Body of pancreas (tissue), 4 donors: ENCODE data around the gene USP54. TPM values are rescaled to one million over a fixed set of nuclear protein-coding genes. Genes with fewer than 3 reads are reported as not detected.
"Not testable (repeated sequence)": the region's sequence is repeated elsewhere in the genome, so short reads cannot be mapped to it uniquely, and the experiment has no call there.

ENCODE experiments used
- ATAC-seq: fragments of 150-250 bp; one replicate; pipeline ENCODE4 v1.9.1; 2016
- DNase-seq, 4 donors: peaks; one replicate each; pipeline ENCODE4 v3.0.0-alpha.2; 2019
- H3K27ac ChIP-seq, 4 donors: fragments of 200-600 bp; sonication (generic); 1 replicate in 3 of 4; 2 replicates in 1 of 4; pipeline versions ENCODE4 v1.5.1 to v1.6.1; 2016 to 2019; ENCODE audit warnings: mild to moderate bottlenecking in 1 of 4, mixed read lengths in 1 of 4, moderate library complexity in 1 of 4
- H3K27me3 ChIP-seq, 2 donors: fragments of 200-600 bp; sonication (generic); one replicate each; pipeline ENCODE4 v1.6.0; 2016; ENCODE audit warnings: mild to moderate bottlenecking in 1 of 2
- H3K36me3 ChIP-seq, 2 donors: fragments of 200-600 bp; sonication (generic); replicated peaks in 1 of 2; 2 replicates each; pipeline ENCODE4 v1.5.1; 2016; ENCODE audit warnings: low read depth in 2 of 2; ENCODE audit not compliant: insufficient read depth in 1 of 2
- H3K4me1 ChIP-seq: fragments of 200-600 bp; sonication (generic); one replicate; pipeline ENCODE4 v1.6.0; 2016
- H3K4me3 ChIP-seq, 2 donors: fragments of 200-600 bp; sonication (generic); 1 replicate in 1 of 2; 2 replicates in 1 of 2; pipeline ENCODE4 v1.5.1; 2016 to 2019
- H3K9me3 ChIP-seq, 3 donors: fragments of 200-600 bp; sonication (generic); 1 replicate in 2 of 3; 2 replicates in 1 of 3; pipeline ENCODE4 v1.5.1; 2016
- POLR2A ChIP-seq, 3 donors: fragments of 450-650 bp; IDR thresholded peaks; one replicate each; pipeline ENCODE4 v1.6.1; 2016; ENCODE audit warnings: antibody characterized with exemption in 3 of 3, mild to moderate bottlenecking in 2 of 3
- WGBS, 2 donors: methylation state at CpG; one replicate each; pipeline ENCODE4 v1.1.5; 2017; 5-methylcytosine and 5-hydroxymethylcytosine counted together
- intact Hi-C: fragments of 100-400 bp; cut with DNase I; formaldehyde crosslinking; loops from one replicate; pipeline ENCODE4 v1.15.1; 2023
- total RNA-seq, 2 donors: library from RNA; depleted of rRNA; stranded (reverse); fragments of >200 nt; gene quantifications; one replicate each; pipeline ENCODE4 v1.1.0, GENCODE V29; 2016
- TF ChIP-seq, protein P1 (sequence below), 7 experiments: fragments of 450-650 bp in 4 of 7; fragments of 200-600 bp in 3 of 7; sonication (generic) in 3 of 7; IDR thresholded peaks; one replicate each; pipeline ENCODE4 v1.5.1; 2016 to 2019; ENCODE audit warnings: antibody characterized with exemption in 7 of 7

USP54 gene
- total RNA-seq, 2 donors from 2014 or later, result 20.4 to 25.4 TPM

- H3K9me3 ChIP-seq, result no peaks in the 10 kb centered on the region
- no peak overlapping the region for H3K27ac ChIP-seq
- intact Hi-C loops, result loop anchor here (10.0 kb wide), 1 partner anchor 58 kb away; no protein-coding TSS in a partner anchor
- ATAC-seq (no peak), DNase-seq (no peak)
- 83 to 86% methylated on average over 4 of the region's 4 CpGs for WGBS, 2 donors
- TF ChIP-seq POLR2A (IDR thresholded peaks at IDR 0.05), result no peak
- TF ChIP-seq, protein P1, sequence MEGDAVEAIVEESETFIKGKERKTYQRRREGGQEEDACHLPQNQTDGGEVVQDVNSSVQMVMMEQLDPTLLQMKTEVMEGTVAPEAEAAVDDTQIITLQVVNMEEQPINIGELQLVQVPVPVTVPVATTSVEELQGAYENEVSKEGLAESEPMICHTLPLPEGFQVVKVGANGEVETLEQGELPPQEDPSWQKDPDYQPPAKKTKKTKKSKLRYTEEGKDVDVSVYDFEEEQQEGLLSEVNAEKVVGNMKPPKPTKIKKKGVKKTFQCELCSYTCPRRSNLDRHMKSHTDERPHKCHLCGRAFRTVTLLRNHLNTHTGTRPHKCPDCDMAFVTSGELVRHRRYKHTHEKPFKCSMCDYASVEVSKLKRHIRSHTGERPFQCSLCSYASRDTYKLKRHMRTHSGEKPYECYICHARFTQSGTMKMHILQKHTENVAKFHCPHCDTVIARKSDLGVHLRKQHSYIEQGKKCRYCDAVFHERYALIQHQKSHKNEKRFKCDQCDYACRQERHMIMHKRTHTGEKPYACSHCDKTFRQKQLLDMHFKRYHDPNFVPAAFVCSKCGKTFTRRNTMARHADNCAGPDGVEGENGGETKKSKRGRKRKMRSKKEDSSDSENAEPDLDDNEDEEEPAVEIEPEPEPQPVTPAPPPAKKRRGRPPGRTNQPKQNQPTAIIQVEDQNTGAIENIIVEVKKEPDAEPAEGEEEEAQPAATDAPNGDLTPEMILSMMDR (IDR thresholded peaks at IDR 0.05), result no peak
- H3K36me3 ChIP-seq, result no peaks in the 10 kb centered on the region
- H3K27me3 ChIP-seq, result no peaks in the 10 kb centered on the region
- H3K4me3 ChIP-seq, result no peak overlapping the region
- peaks cover 16% of the 10 kb centered on the region for H3K4me1 ChIP-seq
Measured at GRCh38 chr10:73623056-73623455, 31.9 kb upstream of the USP54 start.

DNA sequence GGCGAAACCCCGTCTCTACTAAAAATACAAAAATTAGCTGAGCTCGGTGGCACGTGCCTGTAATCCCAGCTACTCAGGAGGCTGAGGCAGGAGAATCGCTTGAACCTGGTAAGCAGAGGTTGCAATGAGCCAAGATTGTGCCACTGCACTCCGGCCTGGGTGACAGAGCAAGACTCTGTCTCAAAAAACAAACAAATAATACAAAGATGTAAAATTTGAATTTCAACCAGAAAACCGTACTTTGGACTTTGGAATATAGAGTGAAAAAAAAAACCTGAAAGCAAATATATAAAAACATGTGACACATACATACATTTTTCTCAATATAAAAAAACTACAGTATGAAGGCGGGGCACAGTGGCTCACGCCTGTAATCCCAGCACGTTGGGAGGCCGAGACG is 29.8 kb upstream of the USP54 start:
- not testable (repeated sequence) for H3K9me3 ChIP-seq, H3K27ac ChIP-seq, H3K4me1 ChIP-seq, H3K36me3 ChIP-seq, H3K27me3 ChIP-seq, H3K4me3 ChIP-seq, DNase-seq, ATAC-seq
- WGBS, 2 donors, result 75 to 79% methylated on average over 12 of the region's 12 CpGs
- intact Hi-C loops, result loop anchor here (10.0 kb wide), 1 partner anchor 56 kb away; no protein-coding TSS in a partner anchor

- ATAC-seq, H3K4me1 ChIP-seq, H3K36me3 ChIP-seq, H3K27me3 ChIP-seq, H3K4me3 ChIP-seq, H3K27ac ChIP-seq, H3K9me3 ChIP-seq, DNase-seq, intact Hi-C loops: not testable (repeated sequence)
- WGBS, 2 donors, result 90 to 95% methylated on average over 8 of the region's 8 CpGs
Measured at GRCh38 chr10:73617143-73617542, 26.0 kb upstream of the USP54 start.

DNA sequence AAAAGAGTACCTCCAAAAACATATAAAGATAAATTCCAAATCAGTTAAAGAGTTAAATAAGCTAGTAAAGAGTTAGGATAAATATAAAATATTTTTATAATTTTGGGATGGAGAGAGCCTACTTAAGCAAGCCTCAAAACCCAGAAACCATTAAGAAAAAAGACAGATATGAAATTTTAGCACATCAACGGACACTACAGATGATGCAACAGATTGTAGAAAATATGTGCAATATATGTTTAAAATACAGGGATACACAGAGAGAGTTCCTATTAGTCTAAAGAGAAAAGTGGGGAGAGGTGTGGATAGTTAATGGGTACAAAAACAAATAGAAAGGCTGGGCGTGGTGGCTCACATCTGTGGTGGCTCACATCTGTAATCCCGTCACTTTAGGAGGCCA is 23.6 kb upstream of the USP54 start:
- Histone ChIP-seq H3K27me3 (no peaks in the 10 kb centered on the region), H3K27ac (no peak overlapping the region), H3K36me3 (no peaks in the 10 kb centered on the region), H3K4me3 (no peak overlapping the region), H3K9me3 (no peaks in the 10 kb centered on the region), H3K4me1 (no peaks in the 10 kb centered on the region)
- 79 to 85% methylated on average over 3 of the region's 3 CpGs for WGBS, 2 donors
- TF ChIP-seq POLR2A (IDR thresholded peaks at IDR 0.05), result no peak
- TF ChIP-seq, protein P1 (IDR thresholded peaks at IDR 0.05), result no peak
- DNase-seq (no peak), ATAC-seq (no peak)
- intact Hi-C loops, result no loop called here

DNA sequence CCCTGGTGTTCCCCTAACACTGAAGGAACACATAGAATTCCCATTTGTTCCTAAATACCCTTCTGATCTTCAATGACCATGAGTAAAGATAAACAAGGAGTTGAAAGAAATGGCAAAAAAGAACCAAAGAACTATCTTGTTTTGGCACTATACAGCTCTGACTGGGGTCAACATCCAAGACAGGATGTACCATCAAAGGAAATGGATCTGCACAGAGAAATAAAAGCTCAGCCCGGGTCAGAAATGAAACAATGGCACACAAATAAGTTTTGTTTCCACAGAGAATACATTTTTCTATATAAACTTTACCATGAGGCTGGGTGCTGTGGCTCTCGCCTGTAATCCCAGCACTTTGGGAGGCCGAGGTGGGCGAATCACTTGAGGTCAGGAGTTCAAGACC is 18.0 kb upstream of the USP54 start:
- Histone ChIP-seq H3K4me3 (no peak overlapping the region), H3K9me3 (no peaks in the 10 kb centered on the region), H3K36me3 (no peaks in the 10 kb centered on the region), H3K27me3 (no peaks in the 10 kb centered on the region), H3K27ac (no peak overlapping the region), H3K4me1 (no peaks in the 10 kb centered on the region)
- intact Hi-C loops, result no loop called here
- ATAC-seq, result no peak
- no peak for TF ChIP-seq POLR2A (IDR thresholded peaks at IDR 0.05)
- TF ChIP-seq, protein P1 (IDR thresholded peaks at IDR 0.05), result no peak
- no peak for DNase-seq
- 86 to 88% methylated on average over 4 of the region's 4 CpGs for WGBS, 2 donors

- TF ChIP-seq POLR2A (IDR thresholded peaks at IDR 0.05), result peak; percentile 14 to 69 (median 62)
- TF ChIP-seq, protein P1 (IDR thresholded peaks at IDR 0.05), result no peak
- Histone ChIP-seq H3K27me3 (no peaks in the 10 kb centered on the region), H3K4me1 (peaks cover 18% of the 10 kb centered on the region), H3K27ac (peak overlapping the region; percentile 60 to 87 (median 83)), H3K36me3 (no peaks in the 10 kb centered on the region), H3K9me3 (no peaks in the 10 kb centered on the region), H3K4me3 (no peak overlapping the region)
- intact Hi-C loops, result no loop called here
- 12 to 14% methylated on average over 3 of the region's 3 CpGs for WGBS, 2 donors
- peak; percentile 97 for ATAC-seq
- DNase-seq, result peak; percentile 69 to 90 (median 78)
Measured at GRCh38 chr10:73601486-73601921, 10.4 kb upstream of the USP54 start.
